ENCODE results near the gene RUNX1.

Gene RUNX1

GRCh38 chr21:34796518-34797200 is 252.4 kb downstream of the RUNX1 start:
- DNase-seq (ENCODE audit: insufficient read length, low spot score) (no peak), FAIRE-seq (no peak)
- TF ChIP-seq POLR2A (IDR thresholded peaks at IDR 0.05; ENCODE audit: low read depth, low read length): no peak

- FAIRE-seq (no peak), DNase-seq (ENCODE audit: insufficient read length, low spot score) (no peak)
- no peak for TF ChIP-seq POLR2A (IDR thresholded peaks at IDR 0.05; ENCODE audit: low read depth, low read length)
Measured at GRCh38 chr21:34795548-34796180, 253.4 kb downstream of the RUNX1 start.

GRCh38 chr21:34795175-34795547 is 253.9 kb downstream of the RUNX1 start:
- DNase-seq (ENCODE audit: insufficient read length, low spot score): no peak
- no peak for TF ChIP-seq POLR2A (IDR thresholded peaks at IDR 0.05; ENCODE audit: low read depth, low read length)
- no peak for FAIRE-seq

GRCh38 chr21:34794686-34795085 is 254.4 kb downstream of the RUNX1 start:
- DNase-seq (ENCODE audit: insufficient read length, low spot score): no peak
- FAIRE-seq: no peak
- TF ChIP-seq POLR2A (IDR thresholded peaks at IDR 0.05; ENCODE audit: low read depth, low read length): no peak

GRCh38 chr21:34793471-34793870 is 255.6 kb downstream of the RUNX1 start:
- TF ChIP-seq POLR2A (IDR thresholded peaks at IDR 0.05; ENCODE audit: low read depth, low read length): no peak
- FAIRE-seq (no peak), DNase-seq (ENCODE audit: insufficient read length, low spot score) (no peak)

- DNase-seq (ENCODE audit: insufficient read length, low spot score): no peak
- TF ChIP-seq POLR2A (IDR thresholded peaks at IDR 0.05; ENCODE audit: low read depth, low read length): no peak
- no peak for FAIRE-seq
Measured at GRCh38 chr21:34792504-34793089, 256.5 kb downstream of the RUNX1 start.

- TF ChIP-seq POLR2A (IDR thresholded peaks at IDR 0.05; ENCODE audit: low read depth, low read length): no peak
- DNase-seq (ENCODE audit: insufficient read length, low spot score) (no peak), FAIRE-seq (no peak)
Measured at GRCh38 chr21:34791776-34792503, 257.2 kb downstream of the RUNX1 start.

- no peak for TF ChIP-seq POLR2A (IDR thresholded peaks at IDR 0.05; ENCODE audit: low read depth, low read length)
- no peak for DNase-seq (ENCODE audit: insufficient read length, low spot score)
- FAIRE-seq: no peak
Measured at GRCh38 chr21:34790834-34791233, 258.3 kb downstream of the RUNX1 start.

GRCh38 chr21:34790341-34790740 is 258.8 kb downstream of the RUNX1 start:
- TF ChIP-seq POLR2A (IDR thresholded peaks at IDR 0.05; ENCODE audit: low read depth, low read length): no peak
- FAIRE-seq (no peak), DNase-seq (ENCODE audit: insufficient read length, low spot score) (no peak)

GRCh38 chr21:34788879-34789278 is 260.2 kb downstream of the RUNX1 start:
- no peak for DNase-seq (ENCODE audit: insufficient read length, low spot score)
- no peak for TF ChIP-seq POLR2A (IDR thresholded peaks at IDR 0.05; ENCODE audit: low read depth, low read length)
- FAIRE-seq: no peak

GRCh38 chr21:34783815-34784214 is 265.3 kb downstream of the RUNX1 start:
- no peak for FAIRE-seq
- DNase-seq (ENCODE audit: insufficient read length, low spot score): no peak
- no peak for TF ChIP-seq POLR2A (IDR thresholded peaks at IDR 0.05; ENCODE audit: low read depth, low read length)

- no peak for FAIRE-seq
Measured at GRCh38 chr21:34782506-34783360, 266.4 kb downstream of the RUNX1 start.

GRCh38 chr21:34781526-34781925 is 267.6 kb downstream of the RUNX1 start:
- DNase-seq (ENCODE audit: insufficient read length, low spot score) (no peak), FAIRE-seq (no peak)
- no peak for TF ChIP-seq POLR2A (IDR thresholded peaks at IDR 0.05; ENCODE audit: low read depth, low read length)

More at GRCh38 chr21:34782506-34783360, 266.4 kb downstream of the RUNX1 start:
- no peak for DNase-seq (ENCODE audit: insufficient read length, low spot score)
- TF ChIP-seq POLR2A (IDR thresholded peaks at IDR 0.05; ENCODE audit: low read depth, low read length): no peak
